GM06990 (cell line): ENCODE data around the gene JAM3.
"Not testable (repeated sequence)": the region's sequence is repeated elsewhere in the genome, so short reads cannot be mapped to it uniquely, and the experiment has no call there.

Experiments
- DNase-seq: peaks from one replicate; pipeline ENCODE4 v3.0.0-alpha.2; 2011; ENCODE audit not compliant: insufficient read length; ENCODE audit errors: extremely low read depth
- H3K27me3 ChIP-seq: replicated peaks from 2 replicates; pipeline ENCODE4 v1.6.0; 2011; ENCODE audit warnings: low read length; ENCODE audit not compliant: control insufficient read depth, insufficient read depth
- H3K36me3 ChIP-seq: 2 replicates; pipeline ENCODE4 v1.5.1; 2011; ENCODE audit warnings: low read length; ENCODE audit not compliant: control insufficient read depth, insufficient read depth
- H3K4me3 ChIP-seq: replicated peaks from 2 replicates; pipeline ENCODE4 v1.5.1; 2011; ENCODE audit warnings: low read depth, mild to moderate bottlenecking, control low read depth, low read length
- TF ChIP-seq, protein P1 (sequence below): IDR thresholded peaks from 2 replicates; pipeline ENCODE4 v1.5.1; 2011; ENCODE audit warnings: low read length, control low read depth, mild to moderate bottlenecking, inconsistent platforms; ENCODE audit not compliant: insufficient read depth, poor library complexity, severe bottlenecking

The JAM3 gene

DNA sequence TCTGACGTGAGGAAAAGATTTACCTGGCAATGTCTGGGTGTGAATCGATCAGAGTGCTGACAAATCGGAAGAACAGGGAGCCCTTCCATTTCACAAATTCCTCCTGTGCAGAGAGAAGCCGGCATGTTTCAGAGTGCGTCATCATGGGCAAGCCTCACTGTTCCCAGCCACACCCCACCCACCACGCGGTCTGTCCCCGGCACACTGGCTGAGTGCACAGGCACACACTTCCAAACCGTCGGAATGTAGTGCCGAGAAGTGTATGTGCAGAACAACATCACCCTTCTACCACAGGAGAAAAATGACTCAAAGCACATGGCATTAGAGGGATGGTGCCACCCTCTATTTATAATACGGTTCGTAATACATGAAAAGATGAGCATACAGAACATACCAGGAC lies 107.4 kb downstream of the JAM3 start:
- DNase-seq, result no peak
- TF ChIP-seq, protein P1, sequence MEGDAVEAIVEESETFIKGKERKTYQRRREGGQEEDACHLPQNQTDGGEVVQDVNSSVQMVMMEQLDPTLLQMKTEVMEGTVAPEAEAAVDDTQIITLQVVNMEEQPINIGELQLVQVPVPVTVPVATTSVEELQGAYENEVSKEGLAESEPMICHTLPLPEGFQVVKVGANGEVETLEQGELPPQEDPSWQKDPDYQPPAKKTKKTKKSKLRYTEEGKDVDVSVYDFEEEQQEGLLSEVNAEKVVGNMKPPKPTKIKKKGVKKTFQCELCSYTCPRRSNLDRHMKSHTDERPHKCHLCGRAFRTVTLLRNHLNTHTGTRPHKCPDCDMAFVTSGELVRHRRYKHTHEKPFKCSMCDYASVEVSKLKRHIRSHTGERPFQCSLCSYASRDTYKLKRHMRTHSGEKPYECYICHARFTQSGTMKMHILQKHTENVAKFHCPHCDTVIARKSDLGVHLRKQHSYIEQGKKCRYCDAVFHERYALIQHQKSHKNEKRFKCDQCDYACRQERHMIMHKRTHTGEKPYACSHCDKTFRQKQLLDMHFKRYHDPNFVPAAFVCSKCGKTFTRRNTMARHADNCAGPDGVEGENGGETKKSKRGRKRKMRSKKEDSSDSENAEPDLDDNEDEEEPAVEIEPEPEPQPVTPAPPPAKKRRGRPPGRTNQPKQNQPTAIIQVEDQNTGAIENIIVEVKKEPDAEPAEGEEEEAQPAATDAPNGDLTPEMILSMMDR, result no peak
- H3K36me3 ChIP-seq, result peaks cover 32% of the 10 kb centered on the region

DNA sequence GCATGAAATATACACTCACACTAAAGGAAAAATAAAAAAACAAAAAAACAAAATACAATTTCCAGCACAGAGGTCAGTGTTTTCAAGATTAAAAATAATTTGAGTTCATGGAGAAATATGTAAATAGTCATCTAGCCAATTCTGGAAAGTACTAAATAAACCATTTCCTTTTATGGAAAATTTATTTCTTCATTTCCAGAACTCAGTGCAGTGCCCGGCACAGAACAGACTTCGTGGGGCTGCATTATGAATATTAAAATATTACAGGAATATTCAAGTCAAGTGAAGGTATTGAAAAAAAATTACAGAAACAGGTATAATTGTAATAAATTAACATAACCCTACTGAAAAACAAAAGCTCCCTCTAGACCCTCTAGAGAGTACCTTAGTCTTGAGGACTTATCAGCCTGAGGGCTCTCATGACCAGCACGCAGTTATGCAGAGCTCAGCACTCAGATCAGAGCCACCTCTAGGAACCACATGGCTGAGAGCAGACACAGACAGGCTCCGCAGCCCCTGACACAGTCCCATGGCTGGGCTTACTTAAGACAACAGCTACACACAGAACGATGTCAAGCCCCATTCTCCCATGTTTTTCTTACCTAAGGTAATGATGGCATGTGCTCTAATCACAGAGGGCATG lies 109.3 kb downstream of the JAM3 start:
- DNase-seq, result no peak
- no peaks in the 10 kb centered on the region for H3K27me3 ChIP-seq
- TF ChIP-seq, protein P1, result no peak
- H3K36me3 ChIP-seq, result peaks cover 20% of the 10 kb centered on the region
- H3K4me3 ChIP-seq, result no peak overlapping the region

More for the DNA sequence above, 107.4 kb downstream of the JAM3 start:
- Histone ChIP-seq H3K4me3 (no peak overlapping the region), H3K27me3 (no peaks in the 10 kb centered on the region)

DNA sequence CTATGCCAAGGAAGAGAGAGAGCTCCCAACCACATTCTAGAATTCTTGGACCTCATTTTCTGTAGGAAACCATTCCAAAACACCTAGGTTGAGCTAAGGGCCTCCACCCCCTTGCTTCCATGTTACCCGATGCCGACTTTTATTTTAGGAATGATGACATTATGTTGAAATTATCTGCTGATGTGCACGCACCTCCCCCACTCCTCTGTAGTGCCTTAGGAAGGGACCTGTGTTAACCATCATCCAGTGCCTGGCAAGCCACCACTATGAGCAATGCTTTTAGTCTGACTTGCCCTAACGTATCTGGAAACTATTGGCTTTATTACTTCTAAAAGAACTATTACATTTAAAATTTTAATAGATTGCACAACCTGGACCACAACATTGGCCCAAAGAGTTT lies 112.8 kb downstream of the JAM3 start:
- TF ChIP-seq, protein P1, result no peak
- no peaks in the 10 kb centered on the region for H3K27me3 ChIP-seq
- peaks cover 16% of the 10 kb centered on the region for H3K36me3 ChIP-seq
- H3K4me3 ChIP-seq, result no peak overlapping the region
- DNase-seq, result no peak

DNA sequence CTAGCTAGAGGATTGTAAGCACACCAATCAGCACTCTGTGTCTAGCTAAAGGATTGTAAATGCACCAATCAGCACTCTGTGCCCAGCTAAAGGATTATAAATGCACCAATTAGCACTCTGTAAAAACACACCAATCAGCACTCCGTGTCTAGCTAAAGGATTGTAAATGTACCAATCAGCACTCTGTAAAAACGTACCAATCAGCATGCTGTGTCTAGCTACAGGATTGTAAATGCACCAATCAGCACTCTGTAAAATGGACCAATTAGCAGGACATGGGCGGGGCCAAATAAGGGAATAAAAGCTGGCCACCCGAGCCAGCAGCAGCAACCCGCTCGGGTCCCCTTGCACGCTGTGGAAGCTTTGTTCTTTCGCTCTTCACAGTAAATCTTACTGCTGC lies 119.2 kb downstream of the JAM3 start:
- H3K4me3 ChIP-seq, DNase-seq, H3K27me3 ChIP-seq: not testable (repeated sequence)
- H3K36me3 ChIP-seq, result peaks cover 14% of the 10 kb centered on the region

DNA sequence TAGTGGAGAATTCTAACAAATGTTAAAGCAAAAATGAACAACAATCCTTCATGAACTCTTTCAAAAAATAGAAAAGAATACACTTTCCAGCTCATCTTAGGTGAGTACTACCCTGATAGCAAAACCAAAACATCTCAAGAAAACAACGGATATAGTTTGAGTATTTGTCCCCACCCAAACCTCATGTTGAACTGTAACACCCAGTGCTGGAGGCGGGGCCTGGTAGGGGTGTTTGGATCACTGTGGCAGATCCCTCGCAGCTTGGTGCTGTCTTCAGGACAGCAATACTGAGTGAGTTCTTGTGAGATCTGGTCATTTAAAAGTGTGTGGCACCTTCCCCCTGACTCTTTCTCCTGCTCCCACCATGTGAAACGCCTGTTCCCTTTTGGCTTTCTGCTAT lies 127.9 kb downstream of the JAM3 start:
- no peak for DNase-seq
- TF ChIP-seq, protein P1, result no peak
- H3K27me3 ChIP-seq, result no peaks in the 10 kb centered on the region
- H3K4me3 ChIP-seq, result no peak overlapping the region
- H3K36me3 ChIP-seq, result peaks cover 9% of the 10 kb centered on the region

DNA sequence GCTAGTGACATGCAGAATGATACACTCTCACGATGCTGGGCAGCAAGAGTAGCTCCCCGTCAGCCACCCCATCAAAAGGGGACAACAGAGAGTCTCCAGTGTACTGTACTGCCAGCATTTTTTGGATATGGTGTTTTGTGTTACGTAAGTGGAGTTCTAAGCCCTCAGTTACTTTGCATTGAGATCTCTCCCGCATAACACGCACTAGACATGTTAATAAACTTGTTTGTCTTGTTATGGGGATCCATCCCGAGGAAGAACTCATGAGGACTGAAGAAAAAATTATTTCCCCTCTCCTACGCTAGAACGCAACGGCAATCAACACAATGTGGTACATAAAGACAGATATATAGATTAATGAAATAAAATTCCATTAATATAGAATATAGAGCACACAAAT lies 130.7 kb downstream of the JAM3 start:
- Histone ChIP-seq H3K27me3 (no peaks in the 10 kb centered on the region), H3K36me3 (peaks cover 7% of the 10 kb centered on the region), H3K4me3 (no peak overlapping the region)
- TF ChIP-seq, protein P1, result no peak
- DNase-seq, result no peak
